GM19467 (cell line): Measurements from ENCODE around the gene ATF5.
"Not testable (repeated sequence)": the region's sequence is repeated elsewhere in the genome, so short reads cannot be mapped to it uniquely, and the experiment has no call there.

Experiments used
- ATAC-seq: cut with Tn5 transposase; IDR thresholded peaks from one replicate; pipeline ENCODE4 v1.9.1; 2021; ENCODE audit warnings: mild to moderate bottlenecking, moderate library complexity; ENCODE audit not compliant: unreplicated experiment

Gene ATF5

GRCh38 chr19:49940482-49940791 is 11.4 kb downstream of the ATF5 start:
- ATAC-seq = no peak

GRCh38 chr19:49944567-49944966 is 15.6 kb downstream of the ATF5 start:
- ATAC-seq = not testable (repeated sequence)

- ATAC-seq = no peak
These were observed 17.4 kb downstream of the ATF5 start for GRCh38 chr19:49946415-49946814.

- ATAC-seq = no peak
These were observed 21.0 kb downstream of the ATF5 start for GRCh38 chr19:49949742-49950589.

- ATAC-seq = no peak
These were observed 21.6 kb downstream of the ATF5 start for GRCh38 chr19:49950590-49950948.

- no peak for ATAC-seq
These were observed 22.0 kb downstream of the ATF5 start for GRCh38 chr19:49950956-49951526.

GRCh38 chr19:49951806-49952478 is 22.9 kb downstream of the ATF5 start:
- ATAC-seq = no peak

- ATAC-seq = no peak
These were observed 23.5 kb downstream of the ATF5 start for GRCh38 chr19:49952479-49952836.

GRCh38 chr19:49952906-49953305 is 23.9 kb downstream of the ATF5 start:
- no peak for ATAC-seq

GRCh38 chr19:49953416-49953815 is 24.4 kb downstream of the ATF5 start:
- no peak for ATAC-seq

GRCh38 chr19:49954092-49954829 is 25.3 kb downstream of the ATF5 start:
- no peak for ATAC-seq

GRCh38 chr19:49954933-49955332 is 25.9 kb downstream of the ATF5 start:
- no peak for ATAC-seq

GRCh38 chr19:49956115-49956495 is 27.1 kb downstream of the ATF5 start:
- no peak for ATAC-seq

- no peak for ATAC-seq
These were observed 28.4 kb downstream of the ATF5 start for GRCh38 chr19:49957262-49957915.

- not testable (repeated sequence) for ATAC-seq
These were observed 29.1 kb downstream of the ATF5 start for GRCh38 chr19:49958144-49958543.

GRCh38 chr19:49958596-49958995 is 29.6 kb downstream of the ATF5 start:
- ATAC-seq = not testable (repeated sequence)

GRCh38 chr19:49959892-49960291 is 30.9 kb downstream of the ATF5 start:
- ATAC-seq = not testable (repeated sequence)

- ATAC-seq = not testable (repeated sequence)
These were observed 32.0 kb downstream of the ATF5 start, which contains the start of gene SIGLEC11 for GRCh38 chr19:49960980-49961379. SIGLEC11 (minus strand) TSS chr19:49961172; CDS start chr19:49961081, 91 bp downstream.

GRCh38 chr19:49968279-49968922 is 39.4 kb downstream of the ATF5 start:
- ATAC-seq = no peak

GRCh38 chr19:49969355-49969754 is 40.4 kb downstream of the ATF5 start:
- not testable (repeated sequence) for ATAC-seq
